ENCODE results near the gene NIPBL.

DNA sequence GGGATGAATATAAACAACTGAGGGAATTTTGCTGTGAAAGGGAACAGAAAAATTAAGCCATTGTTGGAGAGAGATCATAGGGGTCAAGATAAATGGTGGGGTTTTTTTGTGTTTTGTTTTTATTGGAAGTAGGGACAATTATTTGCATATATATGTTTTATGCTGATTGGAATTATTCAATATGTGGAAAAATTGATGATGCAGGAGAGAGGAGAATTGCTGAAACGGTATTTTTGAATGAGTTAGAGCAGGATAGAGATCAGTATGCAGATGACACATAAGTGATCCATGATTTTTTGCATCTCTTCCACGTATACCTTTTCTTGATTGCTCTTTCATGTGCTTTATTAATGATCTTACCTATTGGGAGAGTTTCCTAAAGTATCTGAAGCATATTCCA, 67.5 kb downstream of the NIPBL start:
- TF ChIP-seq GATA3 (IDR thresholded peaks at IDR 0.05; ENCODE audit: low read depth, low read length) (no peak), GATA2 (IDR thresholded peaks at IDR 0.05; ENCODE audit: low read depth, low read length) (no peak)

Data from SH-SY5Y (cell line).